Gastrocnemius medialis (tissue), 4 donors: ENCODE measurements around the gene CSAD. TPM values are rescaled to one million over a fixed set of nuclear protein-coding genes. Genes with fewer than 3 reads are reported as not detected.

Source experiments
- ATAC-seq, 2 donors: fragments of 150-250 bp; one replicate each; pipeline ENCODE4 v1.9.1; 2016
- DNase-seq, 2 donors: peaks; one replicate each; pipeline ENCODE4 v3.0.0-alpha.2; 2019
- H3K27ac ChIP-seq, 4 donors: fragments of 200-600 bp; sonication (generic); 1 replicate in 1 of 4; 2 replicates in 3 of 4; pipeline ENCODE4 v1.5.1; 2016 to 2018; ENCODE audit warnings: mild to moderate bottlenecking in 2 of 4, moderate library complexity in 1 of 4
- H3K27me3 ChIP-seq, 3 donors: fragments of 200-600 bp; sonication (generic) in 2 of 3; 1 replicate in 1 of 3; 2 replicates in 2 of 3; pipeline versions ENCODE4 v1.5.1 to v1.6.0; 2016 to 2019; ENCODE audit warnings: mild to moderate bottlenecking in 1 of 3, moderate library complexity in 1 of 3
- H3K36me3 ChIP-seq, 2 donors: fragments of 200-600 bp; sonication (generic) in 1 of 2; one replicate each; pipeline ENCODE4 v1.5.1; 2017 to 2018
- H3K4me1 ChIP-seq, 2 donors: fragments of 200-600 bp; sonication (generic) in 1 of 2; one replicate each; pipeline ENCODE4 v1.5.1; 2016 to 2017; ENCODE audit warnings: mild to moderate bottlenecking in 2 of 2
- H3K4me3 ChIP-seq, 4 donors: fragments of 200-600 bp; sonication (generic) in 3 of 4; 1 replicate in 1 of 4; 2 replicates in 3 of 4; pipeline ENCODE4 v1.5.1; 2016 to 2019; ENCODE audit warnings: mild to moderate bottlenecking in 2 of 4
- H3K9me3 ChIP-seq, 3 donors: fragments of 200-600 bp; sonication (generic) in 2 of 3; 1 replicate in 1 of 3; 2 replicates in 2 of 3; pipeline ENCODE4 v1.5.1; 2016 to 2019
- CTCF ChIP-seq, 5 experiments: fragments of 450-650 bp in 3 of 5; fragments of 200-600 bp in 2 of 5; sonication (generic) in 2 of 5; IDR thresholded peaks in 4 of 5; conservative IDR thresholded peaks in 1 of 5; 1 replicate in 4 of 5; 2 replicates in 1 of 5; pipeline ENCODE4 v1.5.1; 2016 to 2019; ENCODE audit warnings: antibody characterized with exemption in 5 of 5, mild to moderate bottlenecking in 3 of 5, moderate library complexity in 3 of 5
- POLR2A ChIP-seq, 2 donors: fragments of 450-650 bp; IDR thresholded peaks; one replicate each; pipeline ENCODE4 v1.6.1; 2017; ENCODE audit warnings: antibody characterized with exemption in 2 of 2, mild to moderate bottlenecking in 2 of 2, moderate library complexity in 2 of 2
- in situ Hi-C, 4 donors: fragments of 200-750 bp; cut with MboI; loops; one replicate each; pipeline versions ENCODE4 v1.15.0 to v1.8.0; 2017; ENCODE audit warnings: low sequenced_read_pairs in 4 of 4
- intact Hi-C: fragments of 100-400 bp; cut with DNase I; formaldehyde crosslinking; loops from one replicate; pipeline ENCODE4 v1.15.1; 2023; ENCODE audit warnings: low total_unique reads
- total RNA-seq, 4 donors: library from RNA; depleted of rRNA; stranded (reverse); fragments of >200 nt; gene quantifications; one replicate each; pipeline versions ENCODE4 v1.1.0 to v1.2.3, GENCODE V29; 2016

Gene CSAD
- total RNA-seq, 4 donors from 2014 or later, result 0.68 to 14.9 (median 1.9) TPM

- intact Hi-C loops (no loop called here), in situ Hi-C loops (loop anchor here in 2 of 4 donors (10.0 to 25.0 kb wide), 2 partner anchors 122 to 124 kb away; partner anchors contain the start of gene TNS2 (in 1 of the 2))
- Histone ChIP-seq H3K9me3 (no peaks in the 10 kb centered on the region), H3K27me3 (no peaks in the 10 kb centered on the region), H3K27ac (peak overlapping the region in 1 of 4 donors; percentile 9), H3K4me3 (no peak overlapping the region), H3K36me3 (peaks cover 2 to 70% of the 10 kb centered on the region in 2 donors), H3K4me1 (peaks cover 23 to 24% of the 10 kb centered on the region in 2 donors)
- DNase-seq, result no peak
- no peak for TF ChIP-seq CTCF (IDR thresholded peaks at IDR 0.05 in 4 of 5, conservative IDR thresholded peaks at IDR 0.05 in 1 of 5)
- TF ChIP-seq POLR2A (IDR thresholded peaks at IDR 0.05), result no peak
- no peak for ATAC-seq
These were observed 6.0 kb upstream of the CSAD start for GRCh38 chr12:53186745-53187144.

- Histone ChIP-seq H3K27me3 (no peaks in the 10 kb centered on the region), H3K4me3 (no peak overlapping the region), H3K27ac (no peak overlapping the region), H3K9me3 (no peaks in the 10 kb centered on the region), H3K36me3 (peaks cover 2 to 70% of the 10 kb centered on the region in 2 donors), H3K4me1 (peaks cover 29 to 30% of the 10 kb centered on the region in 2 donors)
- no peak for DNase-seq
- TF ChIP-seq CTCF (IDR thresholded peaks at IDR 0.05 in 4 of 5, conservative IDR thresholded peaks at IDR 0.05 in 1 of 5) (no peak), POLR2A (IDR thresholded peaks at IDR 0.05) (no peak)
- intact Hi-C loops (no loop called here), in situ Hi-C loops (loop anchor here in 2 of 4 donors (10.0 to 25.0 kb wide), 2 partner anchors 121 to 123 kb away; partner anchors contain the start of gene TNS2 (in 1 of the 2))
- ATAC-seq, result no peak
These were observed 4.9 kb upstream of the CSAD start for GRCh38 chr12:53185582-53186153.

GRCh38 chr12:53184828-53185227 lies 4.1 kb upstream of the CSAD start:
- Histone ChIP-seq H3K4me1 (peaks cover 30% of the 10 kb centered on the region in 2 donors), H3K9me3 (no peaks in the 10 kb centered on the region), H3K4me3 (no peak overlapping the region), H3K27ac (no peak overlapping the region), H3K36me3 (peaks cover 2 to 70% of the 10 kb centered on the region in 2 donors), H3K27me3 (no peaks in the 10 kb centered on the region)
- intact Hi-C loops, result loop anchor here (5.0 kb wide), 1 partner anchor 118 kb away; no protein-coding TSS in a partner anchor
- ATAC-seq (no peak), DNase-seq (no peak)
- TF ChIP-seq CTCF (IDR thresholded peaks at IDR 0.05 in 4 of 5, conservative IDR thresholded peaks at IDR 0.05 in 1 of 5) (no peak), POLR2A (IDR thresholded peaks at IDR 0.05) (no peak)
- in situ Hi-C loops, result loop anchor here in 2 of 4 donors (10.0 to 25.0 kb wide), 2 partner anchors 120 to 123 kb away; partner anchors contain the start of gene TNS2 (in 1 of the 2)

DNA sequence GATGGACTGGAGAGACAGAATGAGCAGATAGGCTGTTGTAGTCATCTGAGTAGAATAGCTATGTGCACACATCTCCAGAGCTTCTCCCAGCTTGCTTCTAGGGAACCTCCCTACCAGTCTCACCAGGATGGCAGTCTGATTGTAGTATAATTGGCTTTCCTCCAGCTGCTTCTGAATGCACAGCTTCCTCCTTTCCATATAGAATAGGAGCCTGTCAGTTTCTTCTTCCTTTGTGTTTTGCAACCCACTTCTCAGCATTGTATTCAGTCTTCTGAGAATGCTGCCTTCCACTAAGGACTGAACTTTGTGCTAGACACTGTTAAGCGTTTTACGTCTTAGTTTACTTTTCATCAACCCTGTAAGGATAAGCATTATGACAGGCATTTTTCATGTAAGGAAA lies 2.2 kb upstream of the CSAD start:
- H3K4me3 ChIP-seq, result peak overlapping the region in 3 of 4 donors; percentile 7 to 95 (median 69)

More for the DNA sequence above, 2.2 kb upstream of the CSAD start:
- no peaks in the 10 kb centered on the region for H3K27me3 ChIP-seq
- ATAC-seq, result no peak
- in situ Hi-C loops, result loop anchor here in 2 of 4 donors (10.0 to 25.0 kb wide), 2 partner anchors 118 to 121 kb away; partner anchors contain the start of gene TNS2 (in 1 of the 2)
- no peak for DNase-seq
- peaks cover 37% of the 10 kb centered on the region in 2 donors for H3K4me1 ChIP-seq
- intact Hi-C loops, result loop anchor here (5.0 kb wide), 1 partner anchor 116 kb away; no protein-coding TSS in a partner anchor
- peaks cover 2 to 58% of the 10 kb centered on the region in 2 donors for H3K36me3 ChIP-seq
- H3K27ac ChIP-seq, result peak overlapping the region in 1 of 4 donors; percentile 1
- TF ChIP-seq POLR2A (IDR thresholded peaks at IDR 0.05) (no peak), CTCF (IDR thresholded peaks at IDR 0.05 in 4 of 5, conservative IDR thresholded peaks at IDR 0.05 in 1 of 5) (no peak)
- no peaks in the 10 kb centered on the region for H3K9me3 ChIP-seq
